GM12878 (cell line): ENCODE measurements around the gene PDCD5. TPM values are rescaled to one million over a fixed set of nuclear protein-coding genes. Genes with fewer than 3 reads are reported as not detected.

ENCODE experiments used
- ATAC-seq: fragments of 200-7000 bp; cut with Tn5 transposase; 3 replicates; pipeline ENCODE4 v1.9.1; 2020; ENCODE audit warnings: mild to moderate bottlenecking, moderate library complexity
- BruUV-seq: library from RNA; stranded (reverse); fragments of 400-500 nt; replicated peaks from 2 replicates; lab custom pipeline; 2021; lab: Mats Ljungman, UMichigan
- CTCF ChIA-PET: fragments of 300-600 bp; sonication (Branson Sonifier 250); formaldehyde crosslinking; extraction: SDS; loops from one replicate; lab custom pipeline; 2021; ENCODE audit warnings: inconsistent platforms; lab: Yijun Ruan, JAX
- POLR2A ChIA-PET: fragments of 350-600 bp; formaldehyde crosslinking; extraction: SDS; loops from one replicate; lab custom pipeline; 2021; ENCODE audit warnings: inconsistent platforms; lab: Charles Lee
- RAD21 ChIA-PET: fragments of 300-600 bp; sonication (Branson Sonifier 250); formaldehyde crosslinking; loops from one replicate; lab custom pipeline; 2023; ENCODE audit warnings: antibody characterized with exemption; ENCODE audit not compliant: unreplicated experiment; lab: Charles Lee
- SMC1A ChIA-PET: fragments of 300-600 bp; sonication (Branson Sonifier 250); formaldehyde crosslinking; loops from one replicate; lab custom pipeline; 2023; ENCODE audit not compliant: unreplicated experiment, uncharacterized antibody; lab: Charles Lee
- DNase-seq: peaks from one replicate; pipeline ENCODE4 v3.0.0-alpha.2; 2011; ENCODE audit warnings: low read depth, low spot score
- FAIRE-seq: peaks from 3 replicates; lab custom pipeline; 2011; peaks lifted over from hg19 to GRCh38; lab: Jason Lieb, UNC
- H2AFZ ChIP-seq: 2 replicates; pipeline ENCODE4 v1.6.0; 2011; ENCODE audit warnings: low read depth, low read length, control low read depth; ENCODE audit not compliant: control insufficient read depth
- H3K27ac ChIP-seq: 2 replicates; pipeline ENCODE4 v1.5.1; 2011; ENCODE audit warnings: control low read depth; ENCODE audit not compliant: control insufficient read depth, insufficient read depth
- H3K27me3 ChIP-seq, 2 experiments: replicated peaks in 1 of 2; 2 replicates each; pipeline versions ENCODE4 v1.6.0 to v1.6.1; 2011; ENCODE audit warnings: low read length in 1 of 2; ENCODE audit not compliant: control insufficient read depth in 2 of 2, insufficient read depth in 2 of 2
- H3K36me3 ChIP-seq, 2 experiments: 2 replicates each; pipeline ENCODE4 v1.5.1; 2011; ENCODE audit warnings: low read length in 1 of 2; ENCODE audit not compliant: control insufficient read depth in 2 of 2, insufficient read depth in 2 of 2
- H3K4me1 ChIP-seq: 2 replicates; pipeline ENCODE4 v1.6.1; 2011; ENCODE audit warnings: mild to moderate bottlenecking, low read length, moderate library complexity, mixed read lengths; ENCODE audit not compliant: control insufficient read depth, insufficient read depth
- H3K4me2 ChIP-seq: 2 replicates; pipeline ENCODE4 v1.6.0; 2011; ENCODE audit warnings: control low read depth; ENCODE audit not compliant: control insufficient read depth, insufficient read depth
- H3K4me3 ChIP-seq: fragments of 200-600 bp; sonication (generic); 2 replicates; pipeline ENCODE4 v1.5.1; 2016
- H3K79me2 ChIP-seq: 2 replicates; pipeline ENCODE4 v1.6.0; 2011; ENCODE audit warnings: low read length; ENCODE audit not compliant: control insufficient read depth, insufficient read depth
- H3K9ac ChIP-seq: 2 replicates; pipeline ENCODE4 v1.8.0; 2011; ENCODE audit warnings: low read length, control low read depth, mixed read lengths; ENCODE audit not compliant: control insufficient read depth, insufficient read depth
- H3K9me3 ChIP-seq: replicated peaks from 3 replicates; pipeline ENCODE4 v1.5.1; 2011; ENCODE audit warnings: mild to moderate bottlenecking, low read length; ENCODE audit not compliant: control insufficient read depth, insufficient read depth
- H4K20me1 ChIP-seq: 2 replicates; pipeline ENCODE4 v1.6.0; 2011; ENCODE audit not compliant: control insufficient read depth, insufficient read depth
- ATF3 ChIP-seq: IDR thresholded peaks from 2 replicates; pipeline ENCODE4 v1.6.1; 2011; ENCODE audit warnings: low read depth, mild to moderate bottlenecking, low read length, moderate library complexity, borderline replicate concordance; ENCODE audit errors: extremely low read depth
- BHLHE40 ChIP-seq, 2 experiments: fragments of 450-650 bp in 1 of 2; IDR thresholded peaks; 2 replicates each; pipeline ENCODE4 v1.6.1; 2011 to 2017; ENCODE audit warnings: low read depth in 2 of 2, borderline replicate concordance in 1 of 2, improper control_type of control experiment in 1 of 2, low read length in 1 of 2, mild to moderate bottlenecking in 1 of 2
- EP300 ChIP-seq, 2 experiments: fragments of 150-350 bp in 1 of 2; IDR thresholded peaks; 2 replicates each; pipeline ENCODE4 v1.6.1; 2011 to 2012; ENCODE audit warnings: low read depth in 2 of 2, low read length in 2 of 2, borderline replicate concordance in 1 of 2, improper control_type of control experiment in 1 of 2, inconsistent platforms in 1 of 2; ENCODE audit not compliant: control insufficient read depth in 1 of 2
- ESRRA ChIP-seq: IDR thresholded peaks from 2 replicates; pipeline ENCODE4 v1.6.1; 2012; ENCODE audit warnings: mild to moderate bottlenecking, low read length, improper control_type of control experiment
- HSF1 ChIP-seq: fragments of 150-350 bp; IDR thresholded peaks from 2 replicates; pipeline ENCODE4 v1.6.1; 2014; ENCODE audit warnings: mild to moderate bottlenecking, low read depth, low read length
- MXI1 ChIP-seq: fragments of 150-350 bp; IDR thresholded peaks from 2 replicates; pipeline ENCODE4 v1.6.1; 2011; ENCODE audit warnings: low read depth, mild to moderate bottlenecking, inconsistent platforms, low read length, improper control_type of control experiment
- NFXL1 ChIP-seq: fragments of 450-650 bp; IDR thresholded peaks from 2 replicates; pipeline ENCODE4 v1.6.1; 2017; ENCODE audit warnings: antibody characterized with exemption, mild to moderate bottlenecking, borderline replicate concordance
- POU2F2 ChIP-seq: IDR thresholded peaks from 3 replicates; pipeline ENCODE4 v1.6.1; 2011; ENCODE audit warnings: low read depth, mild to moderate bottlenecking, low read length, borderline replicate concordance
- RAD51 ChIP-seq: fragments of 450-650 bp; IDR thresholded peaks from 2 replicates; pipeline ENCODE4 v1.6.1; 2016; ENCODE audit warnings: moderate library complexity, mild to moderate bottlenecking, inconsistent platforms
- RBBP5 ChIP-seq: fragments of 200-600 bp; sonication (generic); conservative IDR thresholded peaks from 2 replicates; pipeline ENCODE4 v1.6.1; 2016
- USF1 ChIP-seq: IDR thresholded peaks from 2 replicates; pipeline ENCODE4 v1.6.1; 2011; ENCODE audit warnings: borderline replicate concordance, low read depth, mild to moderate bottlenecking, moderate library complexity, mixed read lengths, low read length; ENCODE audit not compliant: insufficient read depth; ENCODE audit errors: extremely low read length
- YBX1 ChIP-seq: fragments of 450-650 bp; IDR thresholded peaks from 2 replicates; pipeline ENCODE4 v1.6.1; 2016; ENCODE audit warnings: antibody characterized with exemption
- ZNF217 ChIP-seq: fragments of 450-650 bp; IDR thresholded peaks from 2 replicates; pipeline ENCODE4 v1.6.1; 2017; ENCODE audit warnings: antibody characterized with exemption, mild to moderate bottlenecking
- WGBS: methylation state at CpG from one replicate; pipeline ENCODE4 v1.1.6; 2016; ENCODE audit warnings: low lambda C conversion rate; ENCODE audit not compliant: insufficient replicate concordance, insufficient coverage; ENCODE audit errors: missing lambda C conversion rate; 5-methylcytosine and 5-hydroxymethylcytosine counted together
- in situ Hi-C: fragments of 300-500 bp; cut with MboI; formaldehyde crosslinking; loops from 9 replicates; pipeline ENCODE4 v1.14.3; 2018; ENCODE audit warnings: mixed read lengths
- intact Hi-C: fragments of 100-400 bp; cut with micrococcal nuclease; formaldehyde crosslinking; loops from one replicate; pipeline ENCODE4 v1.14.2; 2022; ENCODE audit not compliant: unreplicated experiment
- polyA plus RNA-seq, 11 experiments: library from polyadenylated mRNA; depleted of rRNA in 4 of 11; unstranded in 6 of 11; stranded (reverse) in 5 of 11; fragments of >200 nt; fragmentation: Nextera tagmentation in 4 of 11; fragmentation: Illumina TruSeq in 1 of 11; extraction: Ambion mirVana in 4 of 11; extraction: Trizol in 1 of 11; gene quantifications; 1 replicate in 1 of 11; 2 replicates in 10 of 11; pipeline versions ENCODE4 v1.2.1 to v1.2.3, GENCODE V29; 2011 to 2016; ENCODE audit warnings: inconsistent platforms in 2 of 11, missing spikeins in 2 of 11, low read depth in 1 of 11
- total RNA-seq, 4 experiments: library from RNA; depleted of rRNA in 3 of 4; stranded (reverse); fragments of >200 nt in 3 of 4; fragmentation: Illumina TruSeq in 1 of 4; extraction: Trizol in 1 of 4; gene quantifications; 2 replicates each; pipeline versions ENCODE4 v1.2.1 to v1.2.3, GENCODE V29; 2013 to 2021
- TF ChIP-seq, protein P1 (sequence below): fragments of 450-650 bp; IDR thresholded peaks from 2 replicates; pipeline ENCODE4 v1.6.1; 2017; ENCODE audit warnings: mild to moderate bottlenecking, moderate library complexity
- TF ChIP-seq, protein P2 (sequence below): fragments of 450-650 bp; IDR thresholded peaks from 2 replicates; pipeline ENCODE4 v1.6.1; 2017; ENCODE audit warnings: mild to moderate bottlenecking

PDCD5 gene
- total and polyA plus RNA-seq, 10 of the 15 experiments (the other 5 are each of a cell fraction or from before 2014, with no cell fraction given), result 124 to 556 (median 227) TPM

GRCh38 chr19:32542477-32543108 lies 38.4 kb upstream of the PDCD5 start:
- Histone ChIP-seq H3K36me3 (no peaks in the 10 kb centered on the region), H4K20me1 (no peaks in the 10 kb centered on the region), H3K27ac (no peak overlapping the region), H3K9ac (no peak overlapping the region), H3K4me2 (no peak overlapping the region), H3K27me3 (no peaks in the 10 kb centered on the region), H3K9me3 (no peaks in the 10 kb centered on the region), H3K4me3 (no peak overlapping the region), H3K4me1 (no peaks in the 10 kb centered on the region), H2AFZ (no peak overlapping the region), H3K79me2 (no peaks in the 10 kb centered on the region)
- 30% methylated on average over 8 of the region's 8 CpGs for WGBS
- ATAC-seq (no peak), FAIRE-seq (no peak), DNase-seq (no peak)
- RAD21 ChIA-PET, result no interaction called here
- SMC1A ChIA-PET, result no interaction called here
- in situ Hi-C loops (no loop called here), intact Hi-C loops (no loop called here)
- CTCF ChIA-PET, result no interaction called here
- POLR2A ChIA-PET, result no interaction called here
- BruUV-seq, result no TSS peak
- TF ChIP-seq ESRRA, result no peak
- no peak for TF ChIP-seq USF1
- no peak for TF ChIP-seq RAD51
- no peak for TF ChIP-seq HSF1
- TF ChIP-seq, protein P1, sequence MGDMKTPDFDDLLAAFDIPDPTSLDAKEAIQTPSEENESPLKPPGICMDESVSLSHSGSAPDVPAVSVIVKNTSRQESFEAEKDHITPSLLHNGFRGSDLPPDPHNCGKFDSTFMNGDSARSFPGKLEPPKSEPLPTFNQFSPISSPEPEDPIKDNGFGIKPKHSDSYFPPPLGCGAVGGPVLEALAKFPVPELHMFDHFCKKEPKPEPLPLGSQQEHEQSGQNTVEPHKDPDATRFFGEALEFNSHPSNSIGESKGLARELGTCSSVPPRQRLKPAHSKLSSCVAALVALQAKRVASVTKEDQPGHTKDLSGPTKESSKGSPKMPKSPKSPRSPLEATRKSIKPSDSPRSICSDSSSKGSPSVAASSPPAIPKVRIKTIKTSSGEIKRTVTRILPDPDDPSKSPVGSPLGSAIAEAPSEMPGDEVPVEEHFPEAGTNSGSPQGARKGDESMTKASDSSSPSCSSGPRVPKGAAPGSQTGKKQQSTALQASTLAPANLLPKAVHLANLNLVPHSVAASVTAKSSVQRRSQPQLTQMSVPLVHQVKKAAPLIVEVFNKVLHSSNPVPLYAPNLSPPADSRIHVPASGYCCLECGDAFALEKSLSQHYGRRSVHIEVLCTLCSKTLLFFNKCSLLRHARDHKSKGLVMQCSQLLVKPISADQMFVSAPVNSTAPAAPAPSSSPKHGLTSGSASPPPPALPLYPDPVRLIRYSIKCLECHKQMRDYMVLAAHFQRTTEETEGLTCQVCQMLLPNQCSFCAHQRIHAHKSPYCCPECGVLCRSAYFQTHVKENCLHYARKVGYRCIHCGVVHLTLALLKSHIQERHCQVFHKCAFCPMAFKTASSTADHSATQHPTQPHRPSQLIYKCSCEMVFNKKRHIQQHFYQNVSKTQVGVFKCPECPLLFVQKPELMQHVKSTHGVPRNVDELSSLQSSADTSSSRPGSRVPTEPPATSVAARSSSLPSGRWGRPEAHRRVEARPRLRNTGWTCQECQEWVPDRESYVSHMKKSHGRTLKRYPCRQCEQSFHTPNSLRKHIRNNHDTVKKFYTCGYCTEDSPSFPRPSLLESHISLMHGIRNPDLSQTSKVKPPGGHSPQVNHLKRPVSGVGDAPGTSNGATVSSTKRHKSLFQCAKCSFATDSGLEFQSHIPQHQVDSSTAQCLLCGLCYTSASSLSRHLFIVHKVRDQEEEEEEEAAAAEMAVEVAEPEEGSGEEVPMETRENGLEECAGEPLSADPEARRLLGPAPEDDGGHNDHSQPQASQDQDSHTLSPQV, result no peak
- TF ChIP-seq BHLHE40 (IDR thresholded peaks at IDR 0.05; ENCODE audit: borderline replicate concordance in 1 of 2, low read depth in 2 of 2, low read length in 1 of 2), result no peak
- TF ChIP-seq RBBP5, result no peak
- TF ChIP-seq ZNF217, result no peak
- no peak for TF ChIP-seq NFXL1
- TF ChIP-seq, protein P2, sequence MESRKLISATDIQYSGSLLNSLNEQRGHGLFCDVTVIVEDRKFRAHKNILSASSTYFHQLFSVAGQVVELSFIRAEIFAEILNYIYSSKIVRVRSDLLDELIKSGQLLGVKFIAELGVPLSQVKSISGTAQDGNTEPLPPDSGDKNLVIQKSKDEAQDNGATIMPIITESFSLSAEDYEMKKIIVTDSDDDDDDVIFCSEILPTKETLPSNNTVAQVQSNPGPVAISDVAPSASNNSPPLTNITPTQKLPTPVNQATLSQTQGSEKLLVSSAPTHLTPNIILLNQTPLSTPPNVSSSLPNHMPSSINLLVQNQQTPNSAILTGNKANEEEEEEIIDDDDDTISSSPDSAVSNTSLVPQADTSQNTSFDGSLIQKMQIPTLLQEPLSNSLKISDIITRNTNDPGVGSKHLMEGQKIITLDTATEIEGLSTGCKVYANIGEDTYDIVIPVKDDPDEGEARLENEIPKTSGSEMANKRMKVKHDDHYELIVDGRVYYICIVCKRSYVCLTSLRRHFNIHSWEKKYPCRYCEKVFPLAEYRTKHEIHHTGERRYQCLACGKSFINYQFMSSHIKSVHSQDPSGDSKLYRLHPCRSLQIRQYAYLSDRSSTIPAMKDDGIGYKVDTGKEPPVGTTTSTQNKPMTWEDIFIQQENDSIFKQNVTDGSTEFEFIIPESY, result no peak
- TF ChIP-seq POU2F2, result no peak
- no peak for TF ChIP-seq MXI1
- no peak for TF ChIP-seq YBX1
- TF ChIP-seq EP300 (IDR thresholded peaks at IDR 0.05; ENCODE audit: borderline replicate concordance in 1 of 2, control insufficient read depth in 1 of 2, low read depth in 2 of 2, low read length in 2 of 2), result no peak
- TF ChIP-seq ATF3, result no peak
